Measurements from ENCODE around the gene SIDT2.

DNA sequence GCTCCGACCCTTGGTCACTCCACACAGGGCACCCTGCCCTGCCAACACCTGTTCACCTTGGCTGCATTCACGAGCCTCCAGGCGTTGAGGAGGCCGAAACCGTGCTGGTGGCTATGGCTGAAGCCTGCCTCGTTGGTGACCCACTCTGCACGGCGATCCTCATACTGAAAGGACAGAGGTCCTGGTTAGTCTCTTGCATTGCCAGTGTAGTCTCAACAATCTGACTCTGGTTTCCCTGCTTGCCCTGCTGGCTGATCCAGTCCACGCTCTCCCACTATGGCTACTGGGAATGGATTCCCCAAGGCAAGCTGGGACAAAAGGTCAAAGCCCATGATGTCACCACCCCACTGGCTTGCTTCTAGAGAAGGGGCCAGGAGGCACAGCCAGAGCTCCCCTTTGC lies 40.5 kb downstream of the SIDT2 start:
- TF ChIP-seq, protein P1, sequence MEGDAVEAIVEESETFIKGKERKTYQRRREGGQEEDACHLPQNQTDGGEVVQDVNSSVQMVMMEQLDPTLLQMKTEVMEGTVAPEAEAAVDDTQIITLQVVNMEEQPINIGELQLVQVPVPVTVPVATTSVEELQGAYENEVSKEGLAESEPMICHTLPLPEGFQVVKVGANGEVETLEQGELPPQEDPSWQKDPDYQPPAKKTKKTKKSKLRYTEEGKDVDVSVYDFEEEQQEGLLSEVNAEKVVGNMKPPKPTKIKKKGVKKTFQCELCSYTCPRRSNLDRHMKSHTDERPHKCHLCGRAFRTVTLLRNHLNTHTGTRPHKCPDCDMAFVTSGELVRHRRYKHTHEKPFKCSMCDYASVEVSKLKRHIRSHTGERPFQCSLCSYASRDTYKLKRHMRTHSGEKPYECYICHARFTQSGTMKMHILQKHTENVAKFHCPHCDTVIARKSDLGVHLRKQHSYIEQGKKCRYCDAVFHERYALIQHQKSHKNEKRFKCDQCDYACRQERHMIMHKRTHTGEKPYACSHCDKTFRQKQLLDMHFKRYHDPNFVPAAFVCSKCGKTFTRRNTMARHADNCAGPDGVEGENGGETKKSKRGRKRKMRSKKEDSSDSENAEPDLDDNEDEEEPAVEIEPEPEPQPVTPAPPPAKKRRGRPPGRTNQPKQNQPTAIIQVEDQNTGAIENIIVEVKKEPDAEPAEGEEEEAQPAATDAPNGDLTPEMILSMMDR (IDR thresholded peaks at IDR 0.05), result no peak
- TF ChIP-seq NFYB (CRISPR knock-in tag; conservative IDR thresholded peaks at IDR 0.05; ENCODE audit: low read depth), result no peak
- no peak for TF ChIP-seq RORB (CRISPR knock-in tag; IDR thresholded peaks at IDR 0.05)

Data from WTC11 (cell line).